Naive thymus-derived CD4-positive, alpha-beta T cell (primary cell): ENCODE measurements around the gene NPTX2. TPM values are rescaled to one million over a fixed set of nuclear protein-coding genes. Genes with fewer than 3 reads are reported as not detected.
A peak's percentile ranks its signal among the peaks of the same experiment; 100 is the strongest.

Experiments used
- ATAC-seq: fragments of 150-1000 bp; cut with Tn5 transposase; 2 replicates; pipeline ENCODE4 v1.10.0; 2021; ENCODE audit warnings: mild to moderate bottlenecking, moderate library complexity
- CTCF ChIA-PET: fragments of 350-600 bp; sonication (Branson Sonifier 250); formaldehyde crosslinking; loops from one replicate; lab custom pipeline; 2021; ENCODE audit warnings: antibody characterized with exemption; lab: Charles Lee
- POLR2A ChIA-PET: fragments of 350-600 bp; sonication (Branson Sonifier 250); formaldehyde crosslinking; loops from one replicate; lab custom pipeline; 2021; ENCODE audit warnings: antibody characterized with exemption, inconsistent platforms; lab: Charles Lee
- DNase-seq, 9 donors: peaks; one replicate each; pipeline versions ENCODE4 v3.0.0 to v3.0.0-alpha.2; 2020 to 2022; ENCODE audit warnings: mixed read lengths in 1 of 9
- H3K27ac ChIP-seq: one replicate; pipeline ENCODE4 v1.7.0; 2013; ENCODE audit warnings: mild to moderate bottlenecking, low read depth, low read length, moderate library complexity
- H3K27me3 ChIP-seq, 2 donors: one replicate each; pipeline ENCODE4 v1.7.0; 2013; ENCODE audit warnings: low read length in 2 of 2, mild to moderate bottlenecking in 2 of 2, moderate library complexity in 2 of 2; ENCODE audit not compliant: control insufficient read depth in 2 of 2, insufficient read depth in 2 of 2
- H3K36me3 ChIP-seq, 3 experiments: 1 replicate in 2 of 3; 2 replicates in 1 of 3; pipeline ENCODE4 v1.7.0; 2013; ENCODE audit warnings: low read length in 3 of 3, mild to moderate bottlenecking in 3 of 3, moderate library complexity in 1 of 3; ENCODE audit not compliant: insufficient read depth in 3 of 3, control insufficient read depth in 2 of 3
- H3K4me1 ChIP-seq, 2 donors: one replicate each; pipeline ENCODE4 v1.7.0; 2013; ENCODE audit warnings: low read length in 2 of 2, mild to moderate bottlenecking in 2 of 2, moderate library complexity in 1 of 2; ENCODE audit not compliant: control insufficient read depth in 2 of 2, insufficient read depth in 2 of 2
- H3K4me3 ChIP-seq: 2 replicates; pipeline ENCODE4 v1.7.0; 2013; ENCODE audit warnings: mild to moderate bottlenecking, low read length
- H3K9me3 ChIP-seq, 3 experiments: 1 replicate in 2 of 3; 2 replicates in 1 of 3; pipeline ENCODE4 v1.7.0; 2013; ENCODE audit warnings: low read length in 3 of 3; ENCODE audit not compliant: control insufficient read depth in 2 of 3
- H3K27ac Mint-ChIP-seq, 9 donors: one replicate each; pipeline ENCODE4 v1.8.0; 2020 to 2022; ENCODE audit warnings: mixed read lengths in 9 of 9, mild to moderate bottlenecking in 8 of 9, moderate library complexity in 5 of 9, inconsistent platforms in 2 of 9
- H3K27me3 Mint-ChIP-seq, 5 donors: one replicate each; pipeline ENCODE4 v1.8.0; 2021 to 2022; ENCODE audit warnings: mixed read lengths in 5 of 5, mild to moderate bottlenecking in 1 of 5
- H3K36me3 Mint-ChIP-seq, 5 donors: one replicate each; pipeline ENCODE4 v1.8.0; 2020 to 2022; ENCODE audit warnings: mixed read lengths in 5 of 5, mild to moderate bottlenecking in 3 of 5, inconsistent platforms in 1 of 5
- H3K4me1 Mint-ChIP-seq, 7 donors: one replicate each; pipeline ENCODE4 v1.8.0; 2020 to 2022; ENCODE audit warnings: mixed read lengths in 7 of 7, mild to moderate bottlenecking in 3 of 7, inconsistent platforms in 1 of 7
- H3K4me3 Mint-ChIP-seq, 10 donors: one replicate each; pipeline ENCODE4 v1.8.0; 2020 to 2022; ENCODE audit warnings: mild to moderate bottlenecking in 10 of 10, mixed read lengths in 10 of 10, moderate library complexity in 6 of 10, inconsistent platforms in 2 of 10
- H3K9me3 Mint-ChIP-seq, 11 donors: one replicate each; pipeline ENCODE4 v1.8.0; 2020 to 2022; ENCODE audit warnings: mixed read lengths in 11 of 11, mild to moderate bottlenecking in 4 of 11, inconsistent platforms in 1 of 11, moderate library complexity in 1 of 11
- intact Hi-C, 2 donors: fragments of 100-400 bp; cut with micrococcal nuclease; formaldehyde crosslinking; loops; one replicate each; pipeline ENCODE4 v1.15.1; 2023
- polyA plus RNA-seq, 2 donors: library from polyadenylated mRNA; unstranded; fragments of 300-500 nt; fragmentation: Illumina TruSeq; gene quantifications; one replicate each; pipeline ENCODE4 v1.2.3, GENCODE V29; 2021
- total RNA-seq, 6 experiments: library from RNA in 5 of 6; stranded (reverse) in 5 of 6; gene quantifications; 1 replicate in 5 of 6; 2 replicates in 1 of 6; pipeline ENCODE4 v1.2.3 and lab custom pipeline; 2021 to 2026

NPTX2 gene
- total and polyA plus RNA-seq, 7 experiments from 2014 or later: 0.07 to 0.22 (median 0.19) TPM; not detected in 4

DNA sequence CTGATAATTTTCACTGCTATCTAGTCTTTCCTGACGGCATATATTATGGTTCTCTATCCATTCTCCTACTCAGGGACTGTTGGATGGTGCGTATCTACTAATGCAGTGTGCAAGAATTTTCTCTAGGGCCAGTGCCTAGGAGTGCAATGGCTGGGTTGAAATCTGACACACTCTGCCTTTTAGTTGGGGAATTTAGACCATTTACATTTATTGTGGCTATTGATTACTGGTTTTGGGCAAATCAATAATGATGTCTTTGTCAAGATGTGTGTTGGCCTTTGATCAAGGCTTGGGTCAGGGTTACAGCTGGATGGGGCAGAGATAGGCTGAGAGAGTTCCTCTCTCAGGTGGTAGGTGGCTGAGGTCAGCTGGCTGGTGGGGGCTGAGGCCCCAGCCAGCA lies 21.8 kb downstream of the NPTX2 start:
- ChIA-PET CTCF (no interaction called here), POLR2A (no interaction called here)
- H3K9me3 ChIP-seq: no peaks in the 10 kb centered on the region
- peaks cover 0 to 12% (median 4%) of the 10 kb centered on the region in 5 donors for H3K27me3 Mint-ChIP-seq
- no peak overlapping the region for H3K27ac Mint-ChIP-seq
- no peak overlapping the region for H3K4me3 ChIP-seq
- intact Hi-C loops: no loop called here
- no peak for ATAC-seq
- H3K36me3 ChIP-seq: no peaks in the 10 kb centered on the region
- H3K27me3 ChIP-seq: no peaks in the 10 kb centered on the region
- H3K4me1 Mint-ChIP-seq: no peaks in the 10 kb centered on the region
- H3K27ac ChIP-seq: no peak overlapping the region
- H3K9me3 Mint-ChIP-seq: peaks cover 4 to 32% (median 10%) of the 10 kb centered on the region in 11 donors
- H3K4me1 ChIP-seq: no peaks in the 10 kb centered on the region
- no peak overlapping the region for H3K4me3 Mint-ChIP-seq
- no peak for DNase-seq
- H3K36me3 Mint-ChIP-seq: no peaks in the 10 kb centered on the region

DNA sequence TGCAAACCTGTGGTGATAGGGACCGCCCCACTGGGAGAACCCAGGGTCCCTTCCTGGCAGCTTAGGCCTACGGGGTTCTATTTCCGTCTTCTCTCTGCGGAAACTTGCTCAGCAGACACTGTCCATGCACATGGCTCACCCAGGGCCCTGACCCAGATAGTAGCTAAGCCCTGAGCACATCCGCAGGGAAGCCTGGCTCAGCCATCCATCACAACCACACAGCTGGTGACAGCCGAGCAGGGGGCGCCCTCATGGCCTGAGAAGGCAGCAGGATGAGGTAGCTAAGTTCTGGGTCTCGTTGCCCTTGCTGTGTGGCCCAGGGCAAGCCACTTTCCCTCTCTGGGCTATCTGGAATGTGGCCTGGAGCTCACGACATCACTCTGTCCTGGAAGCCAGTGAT lies 23.3 kb downstream of the NPTX2 start:
- no peaks in the 10 kb centered on the region for H3K9me3 ChIP-seq
- peaks cover 0 to 12% (median 3%) of the 10 kb centered on the region in 5 donors for H3K27me3 Mint-ChIP-seq
- H3K4me1 ChIP-seq: no peaks in the 10 kb centered on the region
- H3K4me1 Mint-ChIP-seq: no peaks in the 10 kb centered on the region
- intact Hi-C loops: no loop called here
- POLR2A ChIA-PET: interaction anchor here (0.5 kb wide), 1 partner anchor 21 kb away, joined by 5 read pairs; no protein-coding TSS in a partner anchor
- no peak overlapping the region for H3K27ac ChIP-seq
- H3K27me3 ChIP-seq: no peaks in the 10 kb centered on the region
- CTCF ChIA-PET: no interaction called here
- H3K4me3 ChIP-seq: no peak overlapping the region
- H3K36me3 ChIP-seq: no peaks in the 10 kb centered on the region
- H3K27ac Mint-ChIP-seq: no peak overlapping the region
- DNase-seq: no peak
- no peak for ATAC-seq
- H3K4me3 Mint-ChIP-seq: no peak overlapping the region
- peaks cover 3 to 29% (median 10%) of the 10 kb centered on the region in 11 donors for H3K9me3 Mint-ChIP-seq
- H3K36me3 Mint-ChIP-seq: no peaks in the 10 kb centered on the region

DNA sequence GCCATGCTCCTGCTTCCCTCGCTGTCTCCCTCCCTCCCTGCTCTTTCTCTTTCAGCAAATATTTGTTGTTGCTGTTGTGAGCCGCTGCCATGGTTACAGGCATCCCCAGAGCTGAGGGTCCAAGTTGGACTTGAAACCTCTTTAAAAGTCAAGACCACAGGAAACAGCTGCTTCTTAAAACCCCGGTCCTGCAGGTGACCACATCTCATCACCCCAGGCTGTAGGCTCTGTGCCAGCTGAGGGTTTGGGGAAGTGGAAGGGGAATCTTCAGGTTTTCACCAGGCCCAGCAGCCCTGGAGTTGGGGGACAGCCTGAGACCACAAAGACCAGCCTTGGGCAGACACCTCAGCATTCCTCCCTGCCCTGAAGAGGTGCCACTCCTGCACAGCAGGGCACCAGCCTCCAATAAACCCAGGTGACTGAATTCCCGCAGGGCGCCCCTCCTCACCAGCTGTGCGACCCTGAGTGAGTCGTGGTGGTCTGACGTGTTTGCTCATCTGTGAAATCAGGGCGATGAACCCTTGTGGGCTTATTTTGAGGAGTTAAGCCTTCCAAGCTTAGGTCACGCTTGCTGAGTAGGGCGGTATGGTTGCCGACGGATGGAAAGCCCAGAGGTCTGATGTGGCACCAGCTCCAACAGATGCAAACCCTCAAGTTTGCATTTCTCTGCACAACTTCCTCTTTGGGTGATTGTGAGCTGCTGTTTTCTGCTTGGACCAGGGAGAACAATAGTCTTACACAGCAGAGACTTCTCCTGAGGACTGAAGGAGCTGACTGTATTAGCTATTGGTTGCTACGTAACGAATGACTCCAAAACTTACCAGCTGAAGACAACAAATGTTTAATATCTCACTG lies 24.8 kb downstream of the NPTX2 start:
- no peaks in the 10 kb centered on the region for H3K4me1 ChIP-seq
- no peak overlapping the region for H3K27ac Mint-ChIP-seq
- intact Hi-C loops: no loop called here
- ATAC-seq (peak; percentile 43), DNase-seq (no peak)
- no peaks in the 10 kb centered on the region for H3K36me3 Mint-ChIP-seq
- POLR2A ChIA-PET: no interaction called here
- no peaks in the 10 kb centered on the region for H3K36me3 ChIP-seq
- peaks cover 0 to 6% (median 0%) of the 10 kb centered on the region in 5 donors for H3K27me3 Mint-ChIP-seq
- no peaks in the 10 kb centered on the region for H3K27me3 ChIP-seq
- H3K9me3 ChIP-seq: no peaks in the 10 kb centered on the region
- no peak overlapping the region for H3K27ac ChIP-seq
- peaks cover 3 to 23% (median 9%) of the 10 kb centered on the region in 11 donors for H3K9me3 Mint-ChIP-seq
- no peak overlapping the region for H3K4me3 Mint-ChIP-seq
- CTCF ChIA-PET: no interaction called here
- no peaks in the 10 kb centered on the region for H3K4me1 Mint-ChIP-seq
- H3K4me3 ChIP-seq: no peak overlapping the region

DNA sequence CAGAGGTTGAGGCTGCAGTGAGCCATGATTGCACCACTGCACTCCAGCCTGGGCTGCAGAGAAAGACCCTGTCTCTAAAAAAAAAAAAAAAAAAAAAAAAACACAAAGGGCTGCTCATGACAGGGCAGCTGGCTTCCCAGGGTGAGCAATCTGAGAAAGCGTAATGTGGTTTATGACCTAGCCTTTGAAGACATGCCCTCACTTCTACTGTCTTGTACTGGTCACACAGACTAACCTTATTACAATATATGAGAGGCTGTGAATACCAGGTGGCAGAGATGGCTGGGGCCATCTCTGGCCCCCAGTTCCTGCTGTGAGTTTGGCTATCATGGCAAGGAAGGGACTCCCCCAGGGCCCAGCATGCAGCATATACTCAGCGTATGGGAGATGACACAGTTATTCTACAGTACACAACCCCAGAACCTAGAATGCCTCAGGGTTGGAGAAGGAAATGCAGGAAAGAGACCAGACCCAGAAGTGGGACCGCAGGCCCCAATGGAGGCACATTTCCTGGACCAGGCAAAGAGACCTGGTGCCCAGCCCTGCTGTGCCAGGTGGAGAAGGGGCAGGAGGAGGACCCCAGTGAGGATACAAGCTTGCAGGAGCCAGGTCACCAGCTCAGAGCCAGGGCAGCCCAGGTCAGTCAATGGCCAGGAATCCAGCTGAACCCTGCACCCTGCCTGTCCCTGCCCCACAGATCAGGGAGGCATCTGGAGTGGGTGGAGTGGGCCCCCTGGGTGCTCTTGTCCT lies 26.3 kb downstream of the NPTX2 start:
- Histone ChIP-seq H3K36me3 (no peaks in the 10 kb centered on the region), H3K4me1 (no peaks in the 10 kb centered on the region), H3K27me3 (no peaks in the 10 kb centered on the region), H3K27ac (no peak overlapping the region), H3K4me3 (no peak overlapping the region), H3K9me3 (no peaks in the 10 kb centered on the region)
- H3K27me3 Mint-ChIP-seq: peaks cover 0 to 12% (median 0%) of the 10 kb centered on the region in 5 donors
- no peak overlapping the region for H3K4me3 Mint-ChIP-seq
- no peaks in the 10 kb centered on the region for H3K4me1 Mint-ChIP-seq
- DNase-seq (no peak), ATAC-seq (no peak)
- ChIA-PET POLR2A (no interaction called here), CTCF (no interaction called here)
- H3K27ac Mint-ChIP-seq: no peak overlapping the region
- no peaks in the 10 kb centered on the region for H3K36me3 Mint-ChIP-seq
- H3K9me3 Mint-ChIP-seq: peaks cover 0 to 12% (median 5%) of the 10 kb centered on the region in 11 donors
- intact Hi-C loops: no loop called here

DNA sequence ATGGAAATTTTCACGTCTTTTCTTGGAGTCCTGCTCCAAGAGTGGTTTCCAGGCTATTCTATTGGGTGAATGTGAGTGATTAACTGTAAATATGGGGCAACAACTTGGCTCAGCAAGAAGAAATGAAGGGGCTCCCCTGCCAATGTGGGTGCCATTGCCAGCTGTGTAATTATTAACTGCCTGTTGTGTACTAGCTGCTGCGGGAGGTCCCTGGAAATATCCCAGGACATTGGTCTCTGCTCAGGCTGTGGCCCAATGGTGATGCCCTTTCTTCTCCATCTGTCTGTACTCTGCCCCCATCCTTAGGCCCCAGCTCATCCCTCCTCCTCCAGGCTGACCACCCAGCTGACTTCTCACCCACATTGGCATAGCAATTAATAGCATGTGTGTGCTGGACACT lies 29.4 kb downstream of the NPTX2 start:
- Mint-ChIP-seq H3K27ac (no peak overlapping the region), H3K4me3 (no peak overlapping the region), H3K36me3 (peaks cover 0 to 4% (median 0%) of the 10 kb centered on the region in 5 donors), H3K27me3 (peaks cover 0 to 12% (median 6%) of the 10 kb centered on the region in 5 donors), H3K4me1 (no peaks in the 10 kb centered on the region), H3K9me3 (peaks cover 0 to 24% (median 8%) of the 10 kb centered on the region in 11 donors)
- H3K9me3 ChIP-seq: peaks cover 0 to 6% (median 0%) of the 10 kb centered on the region in 3 experiments
- H3K27ac ChIP-seq: no peak overlapping the region
- POLR2A ChIA-PET: no interaction called here
- no peak for ATAC-seq
- CTCF ChIA-PET: no interaction called here
- no peaks in the 10 kb centered on the region for H3K4me1 ChIP-seq
- no peak overlapping the region for H3K4me3 ChIP-seq
- H3K27me3 ChIP-seq: no peaks in the 10 kb centered on the region
- intact Hi-C loops: no loop called here
- no peaks in the 10 kb centered on the region for H3K36me3 ChIP-seq
- DNase-seq: no peak

DNA sequence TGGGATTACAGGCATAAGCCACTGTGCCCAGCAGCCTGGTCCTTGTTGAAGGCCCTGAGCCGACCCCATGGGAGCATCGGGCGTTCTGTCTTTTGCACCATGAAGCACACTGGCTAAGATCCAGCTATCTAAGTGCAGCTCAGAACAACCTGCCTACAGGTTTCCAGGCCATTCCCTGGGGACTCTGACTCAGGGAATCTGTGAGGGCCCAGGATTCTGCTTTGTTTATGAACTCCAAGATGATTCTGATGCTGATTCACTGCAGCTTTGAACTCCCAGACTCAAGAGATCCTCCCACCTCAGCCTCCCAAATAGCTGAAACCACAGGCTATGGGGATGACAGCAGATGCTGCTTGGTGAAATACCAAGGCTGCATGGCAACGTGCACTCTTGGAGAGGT lies 30.2 kb downstream of the NPTX2 start:
- Histone ChIP-seq H3K27me3 (no peaks in the 10 kb centered on the region), H3K9me3 (peaks cover 0 to 6% (median 0%) of the 10 kb centered on the region in 3 experiments), H3K36me3 (no peaks in the 10 kb centered on the region), H3K27ac (no peak overlapping the region), H3K4me3 (no peak overlapping the region), H3K4me1 (no peaks in the 10 kb centered on the region)
- Mint-ChIP-seq H3K4me1 (no peaks in the 10 kb centered on the region), H3K27ac (no peak overlapping the region), H3K27me3 (peaks cover 0 to 12% (median 6%) of the 10 kb centered on the region in 5 donors), H3K36me3 (peaks cover 0 to 4% (median 0%) of the 10 kb centered on the region in 5 donors), H3K9me3 (peaks cover 0 to 24% (median 8%) of the 10 kb centered on the region in 11 donors), H3K4me3 (no peak overlapping the region)
- ChIA-PET CTCF (no interaction called here), POLR2A (no interaction called here)
- no peak for DNase-seq
- no peak for ATAC-seq
- intact Hi-C loops: no loop called here
